ENCODE data around the gene LSM7.

GRCh38 chr19:2289714-2290435, 38.5 kb downstream of the LSM7 start:
- TF ChIP-seq CTCF (IDR thresholded peaks at IDR 0.05), result no peak
- no peak for TF ChIP-seq POLR2A (IDR thresholded peaks at IDR 0.05)
